GM18499 (cell line): Measurements from ENCODE around the gene CBLL1.
A peak's percentile ranks its signal among the peaks of the same experiment; 100 is the strongest.

Experiments
- ATAC-seq: cut with Tn5 transposase; IDR thresholded peaks from one replicate; pipeline ENCODE4 v1.9.1; 2021; ENCODE audit warnings: moderate number of reproducible peaks; ENCODE audit not compliant: insufficient read depth, unreplicated experiment

Gene CBLL1

GRCh38 chr7:107743567-107744344 is at the start of gene CBLL1:
CBLL1 (plus strand) TSS chr7:107744142; CDS start chr7:107744164, 22 bp downstream.
- ATAC-seq: peak; percentile 54

- no peak for ATAC-seq
These were observed 49.6 kb upstream of the CBLL1 start for GRCh38 chr7:107694386-107694785.

- ATAC-seq: no peak
These were observed 47.5 kb upstream of the CBLL1 start for GRCh38 chr7:107696330-107696946.

- no peak for ATAC-seq
These were observed 46.5 kb upstream of the CBLL1 start for GRCh38 chr7:107697321-107698049.

- ATAC-seq: no peak
These were observed 43.4 kb upstream of the CBLL1 start for GRCh38 chr7:107700570-107700969.

GRCh38 chr7:107701191-107701590 is 42.8 kb upstream of the CBLL1 start:
- ATAC-seq: no peak

- no peak for ATAC-seq
These were observed 40.7 kb upstream of the CBLL1 start for GRCh38 chr7:107703219-107703618.

GRCh38 chr7:107703872-107704271 is 40.1 kb upstream of the CBLL1 start:
- ATAC-seq: no peak

- ATAC-seq: no peak
These were observed 35.0 kb upstream of the CBLL1 start for GRCh38 chr7:107708956-107709355.

- no peak for ATAC-seq
These were observed 32.6 kb upstream of the CBLL1 start for GRCh38 chr7:107711301-107711700.

GRCh38 chr7:107712025-107712424 is 31.9 kb upstream of the CBLL1 start:
- ATAC-seq: no peak

GRCh38 chr7:107712896-107713295 is 31.0 kb upstream of the CBLL1 start:
- no peak for ATAC-seq

- ATAC-seq: no peak
These were observed 28.4 kb upstream of the CBLL1 start for GRCh38 chr7:107715531-107715930.

GRCh38 chr7:107718456-107719193 is 25.3 kb upstream of the CBLL1 start:
- no peak for ATAC-seq

- no peak for ATAC-seq
These were observed 22.7 kb upstream of the CBLL1 start for GRCh38 chr7:107721286-107721685.

- ATAC-seq: no peak
These were observed 20.7 kb upstream of the CBLL1 start for GRCh38 chr7:107723255-107723654.

GRCh38 chr7:107725138-107725740 is 18.7 kb upstream of the CBLL1 start:
- no peak for ATAC-seq

GRCh38 chr7:107726356-107727130 is 17.4 kb upstream of the CBLL1 start:
- no peak for ATAC-seq

- ATAC-seq: no peak
These were observed 15.7 kb upstream of the CBLL1 start for GRCh38 chr7:107728276-107728675.
